Gastroesophageal sphincter (tissue), 4 donors: Measurements from ENCODE around the gene CERK. TPM values are rescaled to one million over a fixed set of nuclear protein-coding genes. Genes with fewer than 3 reads are reported as not detected.
"Not testable (repeated sequence)": the region's sequence is repeated elsewhere in the genome, so short reads cannot be mapped to it uniquely, and the experiment has no call there.

ENCODE experiments used
- ATAC-seq: fragments of 150-250 bp; one replicate; pipeline ENCODE4 v1.9.1; 2016; ENCODE audit warnings: mild to moderate bottlenecking, moderate library complexity
- H3K27ac ChIP-seq, 4 donors: fragments of 200-600 bp; sonication (generic) in 3 of 4; 1 replicate in 3 of 4; 2 replicates in 1 of 4; pipeline ENCODE4 v1.5.1; 2016 to 2019
- H3K27me3 ChIP-seq: fragments of 200-600 bp; sonication (generic); one replicate; pipeline ENCODE4 v1.5.1; 2019
- H3K36me3 ChIP-seq, 2 donors: fragments of 200-600 bp; sonication (generic); one replicate each; pipeline ENCODE4 v1.5.1; 2019; ENCODE audit warnings: control low read depth in 1 of 2
- H3K4me1 ChIP-seq, 3 donors: fragments of 200-600 bp; sonication (generic); 1 replicate in 2 of 3; 2 replicates in 1 of 3; pipeline ENCODE4 v1.5.1; 2016 to 2019; ENCODE audit warnings: control low read depth in 2 of 3
- H3K4me3 ChIP-seq, 2 donors: fragments of 200-600 bp; sonication (generic); one replicate each; pipeline ENCODE4 v1.5.1; 2019; ENCODE audit warnings: mild to moderate bottlenecking in 1 of 2, moderate library complexity in 1 of 2
- H3K9me3 ChIP-seq, 3 donors: fragments of 200-600 bp; sonication (generic); one replicate each; pipeline ENCODE4 v1.5.1; 2017 to 2019; ENCODE audit warnings: control low read depth in 2 of 3
- CTCF ChIP-seq, 4 experiments: fragments of 200-600 bp in 2 of 4; fragments of 450-650 bp in 2 of 4; sonication (generic) in 1 of 4; IDR thresholded peaks; one replicate each; pipeline ENCODE4 v1.5.1; 2017 to 2019; ENCODE audit warnings: antibody characterized with exemption in 4 of 4, mild to moderate bottlenecking in 2 of 4, moderate library complexity in 2 of 4
- EP300 ChIP-seq: sonication (generic); formaldehyde crosslinking; IDR thresholded peaks from one replicate; pipeline ENCODE4 v1.6.1; 2017; ENCODE audit warnings: antibody characterized with exemption, mild to moderate bottlenecking
- POLR2A ChIP-seq, 2 donors: fragments of 450-650 bp; IDR thresholded peaks; one replicate each; pipeline ENCODE4 v1.6.1; 2017; ENCODE audit warnings: antibody characterized with exemption in 2 of 2, mild to moderate bottlenecking in 2 of 2, moderate library complexity in 1 of 2
- POLR2AphosphoS5 ChIP-seq: sonication (generic); formaldehyde crosslinking; IDR thresholded peaks from one replicate; pipeline ENCODE4 v1.6.1; 2017; ENCODE audit warnings: antibody characterized with exemption
- WGBS, 2 donors: methylation state at CpG; one replicate each; pipeline ENCODE4 v1.1.5; 2018; ENCODE audit warnings: low coverage in 1 of 2; 5-methylcytosine and 5-hydroxymethylcytosine counted together
- total RNA-seq, 4 donors: library from RNA; depleted of rRNA; stranded (reverse); fragments of >200 nt; gene quantifications; one replicate each; pipeline ENCODE4 v1.1.0, GENCODE V29; 2016

The CERK gene
- total RNA-seq, 4 donors from 2014 or later: 44.6 to 55.9 (median 45.6) TPM

GRCh38 chr22:46635756-46636155 lies 102.3 kb downstream of the CERK start:
- no peak for TF ChIP-seq POLR2AphosphoS5
- TF ChIP-seq POLR2A (IDR thresholded peaks at IDR 0.05): no peak
- no peak for TF ChIP-seq CTCF (IDR thresholded peaks at IDR 0.05)
- TF ChIP-seq EP300: no peak
- peaks cover 0 to 34% (median 0%) of the 10 kb centered on the region in 3 donors for H3K4me1 ChIP-seq
- no peaks in the 10 kb centered on the region for H3K9me3 ChIP-seq
- H3K36me3 ChIP-seq: peaks cover 0 to 11% of the 10 kb centered on the region in 2 donors
- WGBS, 2 donors: 100% methylated on average over 1 of the region's 11 CpGs; no CpG with 5 or more reads in 1 of the 2 donors
- no peak overlapping the region for H3K4me3 ChIP-seq
- no peak for ATAC-seq
- peak overlapping the region in 2 of 4 donors; percentile 15 to 26 for H3K27ac ChIP-seq
- H3K27me3 ChIP-seq: no peaks in the 10 kb centered on the region

- Histone ChIP-seq H3K27ac (peak overlapping the region in 1 of 4 donors; percentile 15), H3K36me3 (peaks cover 0 to 16% of the 10 kb centered on the region in 2 donors), H3K4me1 (peaks cover 0 to 27% (median 0%) of the 10 kb centered on the region in 3 donors)
- ATAC-seq, H3K4me3 ChIP-seq, H3K27me3 ChIP-seq, H3K9me3 ChIP-seq: not testable (repeated sequence)
- WGBS, 2 donors: 59 to 87% methylated on average over 4 to 6 of the region's 30 CpGs
These were observed 102.9 kb downstream of the CERK start for GRCh38 chr22:46634973-46635685.

Other genes starting within 250 kb of the CERK start
- 1 to 10 TPM; 1.7 to 4.8 (median 4.3) TPM for gene CELSR1, start 200.6 kb downstream of the CERK start, total RNA-seq
- 10 to 100 TPM; 10.8 to 53.3 (median 33.2) TPM for gene GRAMD4, start 117.9 kb downstream of the CERK start, total RNA-seq
- 10 to 100 TPM; 16.2 to 22.2 (median 17.8) TPM for gene TBC1D22A, start 24.4 kb upstream of the CERK start, total RNA-seq